ENCODE data around the gene AFDN.
"Not testable (repeated sequence)": the region's sequence is repeated elsewhere in the genome, so short reads cannot be mapped to it uniquely, and the experiment has no call there.

Gene AFDN

GRCh38 chr6:168000198-168001028 lies 173.7 kb downstream of the AFDN start:
- no peak for DNase-seq (ENCODE audit: low read depth, low spot score)

- no peak for DNase-seq (ENCODE audit: low read depth, low spot score)
These were observed 174.3 kb downstream of the AFDN start for GRCh38 chr6:168001029-168001332.

DNA sequence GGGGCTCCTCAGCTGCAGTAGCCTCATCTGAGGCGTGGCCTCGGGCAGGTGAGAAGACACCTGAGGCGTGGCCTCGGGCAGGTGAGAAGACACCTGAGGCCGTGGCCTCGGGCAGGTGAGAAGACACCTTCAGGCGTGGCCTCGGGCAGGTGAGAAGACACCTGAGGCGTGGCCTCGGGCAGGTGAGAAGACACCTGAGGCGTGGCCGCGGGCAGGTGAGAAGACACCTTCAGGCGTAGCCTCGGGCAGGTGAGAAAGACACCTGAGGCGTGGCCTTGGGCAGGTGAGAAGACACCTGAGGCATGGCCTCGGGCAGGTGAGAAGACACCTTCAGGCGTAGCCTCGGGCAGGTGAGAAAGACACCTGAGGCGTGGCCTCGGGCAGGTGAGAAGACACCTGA lies 174.8 kb downstream of the AFDN start:
- not testable (repeated sequence) for DNase-seq (ENCODE audit: low read depth, low spot score)

- no peak for DNase-seq (ENCODE audit: low read depth, low spot score)
These were observed 176.1 kb downstream of the AFDN start for GRCh38 chr6:168002804-168003203.

DNA sequence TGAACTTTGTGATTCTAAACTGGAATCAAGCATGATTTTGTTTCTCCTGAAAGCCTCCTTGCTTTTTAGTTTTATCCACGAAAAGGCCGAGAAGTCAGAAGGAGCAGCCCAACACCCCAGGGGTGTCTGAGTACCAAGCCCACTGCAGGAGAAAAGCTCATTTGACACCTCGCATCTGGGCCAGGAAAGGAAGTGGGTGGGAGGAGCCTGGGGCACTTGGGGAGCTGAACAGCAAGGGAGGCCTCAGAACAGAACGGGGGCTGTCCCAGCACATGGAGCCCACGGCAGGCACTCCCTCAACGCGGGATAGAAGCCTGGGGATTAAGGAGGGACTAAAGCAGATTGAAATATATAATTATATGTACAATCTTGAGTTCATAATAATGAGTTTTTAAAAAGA lies 177.3 kb downstream of the AFDN start:
- no peak for DNase-seq (ENCODE audit: low read depth, low spot score)

GRCh38 chr6:168004945-168005344 lies 178.2 kb downstream of the AFDN start:
- DNase-seq (ENCODE audit: low read depth, low spot score): no peak

- no peak for DNase-seq (ENCODE audit: low read depth, low spot score)
These were observed 179.1 kb downstream of the AFDN start for GRCh38 chr6:168005796-168006195.

DNA sequence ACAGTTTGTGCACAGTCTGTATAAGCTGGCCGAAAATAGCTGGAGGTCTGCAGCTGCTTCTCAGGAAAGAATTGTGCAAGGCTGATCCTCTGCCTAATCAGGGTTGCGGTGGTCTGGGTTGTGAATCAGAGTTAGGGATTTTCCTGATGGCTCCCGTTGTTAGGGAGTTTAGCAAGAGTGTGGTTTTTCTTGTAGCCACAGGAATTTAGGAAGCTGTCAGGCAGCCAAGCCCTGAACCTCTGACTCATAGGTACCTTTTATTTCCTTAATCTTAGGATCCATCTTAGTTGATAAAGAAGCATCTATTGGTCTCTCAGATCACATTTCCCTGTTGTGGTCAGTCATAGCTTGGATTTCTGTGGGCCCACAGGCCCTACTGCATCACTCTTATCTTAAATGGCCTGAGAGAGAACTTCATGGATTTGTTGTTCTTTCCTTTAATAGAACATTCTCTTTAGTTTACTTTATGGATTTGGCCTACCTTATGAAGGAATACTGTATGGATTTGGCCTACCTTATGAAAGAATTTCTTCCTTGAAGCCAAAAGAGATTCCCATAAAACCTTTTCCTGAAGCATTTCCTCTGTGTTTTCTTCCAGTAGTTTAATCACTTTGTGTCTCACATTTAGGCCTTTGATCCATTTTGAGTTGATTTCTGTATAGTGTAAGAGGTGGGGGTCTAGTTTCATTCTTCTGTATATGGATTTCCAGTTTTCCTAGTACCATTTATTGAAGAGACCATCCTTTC lies 181.1 kb downstream of the AFDN start:
- DNase-seq (ENCODE audit: low read depth, low spot score): no peak

DNA sequence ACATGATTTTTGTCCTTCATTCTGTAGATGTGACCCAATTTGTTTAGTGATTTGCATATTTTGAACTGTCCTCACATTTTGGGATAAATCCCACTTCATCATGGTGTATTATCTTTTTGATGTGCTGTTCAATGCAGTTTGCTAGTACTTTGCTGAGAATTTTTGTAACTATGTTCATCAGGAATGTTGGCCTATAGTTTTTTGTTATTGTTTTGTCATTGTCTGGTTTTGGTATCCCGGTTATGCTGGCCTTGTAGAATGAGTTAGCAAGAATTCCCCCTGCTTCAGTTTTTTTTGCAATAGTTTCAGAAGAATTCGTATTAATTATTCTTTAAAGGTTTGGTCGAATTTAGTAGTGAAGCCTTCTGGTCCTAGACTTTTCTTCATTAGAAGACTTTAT lies 182.6 kb downstream of the AFDN start:
- DNase-seq (ENCODE audit: low read depth, low spot score): no peak

DNA sequence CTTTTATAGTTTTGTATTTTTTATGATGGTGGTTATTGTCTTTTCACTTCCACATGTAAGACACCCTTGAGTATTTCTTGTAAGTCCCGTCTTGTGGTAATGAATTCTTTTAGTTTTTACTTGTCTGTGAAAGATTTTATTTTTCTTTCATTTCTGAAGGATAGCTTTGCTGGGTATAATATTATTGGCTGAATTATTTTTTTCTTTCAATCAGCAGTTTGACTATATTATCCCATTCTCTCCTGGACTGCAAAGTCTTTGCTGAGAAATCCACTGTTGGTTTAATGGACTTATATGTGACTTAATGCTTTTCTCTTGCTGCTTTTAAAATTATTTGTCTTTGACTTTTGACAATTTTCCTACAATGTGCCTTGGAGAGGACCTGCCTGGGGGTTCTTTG lies 184.6 kb downstream of the AFDN start:
- DNase-seq (ENCODE audit: low read depth, low spot score): no peak

DNA sequence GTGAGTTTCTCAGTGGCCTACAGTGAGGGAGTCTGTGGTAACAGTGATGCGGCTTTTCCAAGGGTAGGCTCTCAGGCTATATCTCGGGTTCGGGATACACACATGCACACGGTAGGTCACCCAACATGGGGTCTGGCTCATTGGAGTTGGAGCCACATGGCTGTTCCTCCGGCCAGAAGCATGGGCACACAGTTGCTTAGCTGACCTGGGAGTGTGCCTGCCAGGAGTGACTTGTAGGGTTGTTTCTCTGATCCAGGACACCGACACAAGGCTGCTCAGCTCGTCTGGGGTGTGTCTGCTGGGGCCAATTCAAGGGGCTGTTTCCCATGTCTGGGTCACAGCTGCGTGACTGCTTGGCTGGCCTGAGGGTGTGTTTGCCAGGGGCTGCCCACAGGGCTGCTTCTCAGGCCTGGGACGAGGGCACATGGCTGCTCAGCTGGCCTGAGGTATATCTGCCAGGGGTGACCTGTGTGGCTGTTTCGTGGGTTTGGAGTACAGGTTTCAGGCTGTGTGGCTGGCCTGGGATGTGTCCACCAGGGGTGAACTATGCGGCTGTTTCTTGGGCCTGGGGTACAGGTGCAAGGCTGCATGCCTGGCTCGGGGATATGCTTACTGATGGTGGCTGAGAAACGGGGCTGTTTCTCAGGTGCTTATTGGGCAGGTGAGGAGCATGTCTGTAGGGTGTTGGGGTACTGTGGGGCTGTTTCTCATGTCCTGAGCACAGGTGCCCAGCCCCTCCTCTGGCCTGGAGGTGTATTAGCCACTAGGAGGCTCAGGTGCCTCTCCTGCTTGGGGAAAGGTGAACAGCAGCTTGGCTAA lies 185.9 kb downstream of the AFDN start:
- no peak for DNase-seq (ENCODE audit: low read depth, low spot score)

DNA sequence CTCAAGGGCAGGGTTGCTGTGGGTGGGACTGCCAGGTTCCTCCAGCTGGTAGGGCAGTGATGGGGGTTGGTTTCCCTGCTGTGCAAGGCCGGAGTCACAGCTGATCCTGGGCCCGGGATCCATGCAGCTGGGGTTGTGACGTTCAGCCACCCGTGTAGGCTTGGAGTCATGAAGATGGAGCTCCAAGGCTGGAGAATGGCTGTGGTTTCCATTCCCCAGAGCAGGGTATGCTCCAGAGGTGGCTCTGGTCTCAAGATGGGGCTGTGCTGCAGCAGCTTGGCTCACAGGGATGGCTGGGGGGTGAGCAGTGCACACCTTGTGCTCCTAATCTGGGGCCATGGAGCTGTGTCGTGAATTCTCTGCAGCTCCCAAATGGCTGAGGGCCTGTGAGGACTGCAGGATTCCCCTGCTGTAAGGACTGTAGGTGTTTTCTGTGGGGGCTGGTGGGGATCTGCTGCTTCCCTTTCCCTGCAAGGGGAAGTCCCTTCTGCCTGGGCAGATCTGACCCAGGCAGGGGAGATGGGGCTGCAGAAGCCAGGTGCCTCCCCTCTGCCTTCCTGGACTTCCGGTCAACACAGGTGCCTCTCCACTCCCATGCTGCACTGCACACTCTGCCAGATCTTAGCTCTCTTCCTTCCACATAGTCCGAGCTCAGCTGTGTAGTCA lies 186.7 kb downstream of the AFDN start:
- DNase-seq (ENCODE audit: low read depth, low spot score): no peak

DNA sequence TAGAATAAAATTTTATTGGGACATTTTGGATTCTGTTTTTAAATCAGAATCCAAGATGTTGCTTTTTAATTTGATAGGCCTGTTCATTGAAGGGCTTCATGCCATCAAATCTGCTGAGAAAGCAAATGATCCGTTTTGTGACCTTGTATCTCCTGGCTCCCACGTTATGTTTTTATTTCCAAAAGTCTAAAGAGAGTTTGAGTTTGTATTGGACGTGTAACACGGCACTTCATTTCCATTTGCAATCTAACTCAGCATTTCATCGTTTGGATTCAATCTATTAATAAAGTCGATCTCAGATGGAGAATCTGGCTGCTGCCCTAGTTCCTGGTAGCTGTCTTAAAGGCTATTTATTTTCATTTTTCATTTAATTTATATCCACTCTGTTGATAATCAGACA lies 187.7 kb downstream of the AFDN start:
- no peak for DNase-seq (ENCODE audit: low read depth, low spot score)

DNA sequence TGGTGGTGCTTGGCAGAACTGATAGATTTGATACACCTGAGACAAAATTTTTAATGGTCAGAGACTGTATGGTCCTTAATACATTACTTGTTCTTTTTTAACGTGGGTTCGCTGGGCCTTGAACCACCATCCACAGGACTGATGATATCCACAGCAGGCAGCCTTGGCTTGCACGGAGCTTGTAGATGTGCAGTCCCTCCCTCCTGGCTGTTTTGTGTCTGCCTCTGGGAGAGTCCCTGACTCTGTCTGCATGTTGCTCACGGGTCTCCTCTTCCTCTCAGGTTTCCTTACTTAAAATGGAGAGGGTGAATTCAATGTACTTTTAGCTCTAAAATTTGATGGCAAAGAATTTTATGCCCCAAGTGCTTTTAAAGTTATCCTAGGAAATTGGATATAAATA lies 188.3 kb downstream of the AFDN start:
- DNase-seq (ENCODE audit: low read depth, low spot score): no peak

GRCh38 chr6:168015482-168016175 lies 188.9 kb downstream of the AFDN start:
- DNase-seq (ENCODE audit: low read depth, low spot score): no peak

DNA sequence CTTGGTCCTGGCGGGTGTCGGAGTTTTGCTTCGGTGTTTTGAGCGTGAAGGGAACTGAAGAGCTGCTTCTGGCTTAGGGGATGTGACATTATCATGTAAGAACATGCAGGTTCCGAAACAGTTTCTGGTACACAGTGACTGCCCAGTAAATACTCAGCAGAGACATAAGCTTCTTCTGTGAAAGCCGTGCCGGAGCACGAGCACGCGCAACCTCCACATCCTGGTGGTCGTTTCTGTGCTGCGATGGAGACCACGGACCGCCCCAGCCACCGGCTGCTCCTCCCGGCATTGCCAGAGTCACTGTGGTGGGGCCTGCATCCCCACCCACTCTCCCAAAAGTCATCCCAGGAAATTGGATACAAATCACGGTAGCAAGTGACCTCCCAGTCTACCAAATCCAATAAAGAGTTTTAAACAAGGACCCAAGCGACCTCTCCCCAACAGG lies 189.5 kb downstream of the AFDN start:
- no peak for DNase-seq (ENCODE audit: low read depth, low spot score)

GRCh38 chr6:168016721-168017525 lies 190.2 kb downstream of the AFDN start:
- DNase-seq (ENCODE audit: low read depth, low spot score): no peak

DNA sequence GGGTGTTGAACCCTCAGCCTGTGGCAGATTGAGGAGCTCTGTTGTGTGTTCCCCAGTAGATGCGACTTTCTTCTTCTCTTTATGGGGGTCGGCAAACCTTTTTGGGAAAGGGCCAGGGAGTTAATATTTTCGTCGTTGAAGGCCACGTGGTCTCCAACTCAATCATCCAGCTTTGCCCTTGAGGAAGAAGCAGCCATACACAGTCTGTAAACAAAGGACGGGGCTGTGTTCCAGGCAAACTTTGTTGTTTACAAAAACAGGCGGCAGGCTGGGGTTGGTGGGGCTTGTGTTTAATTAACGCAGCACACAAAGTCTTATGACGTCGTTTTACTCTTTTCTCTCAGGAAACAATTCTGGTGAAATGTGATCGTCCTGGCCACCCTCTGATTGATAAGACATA lies 190.9 kb downstream of the AFDN start:
- DNase-seq (ENCODE audit: low read depth, low spot score): no peak

GRCh38 chr6:168018664-168019063 lies 192.0 kb downstream of the AFDN start:
- DNase-seq (ENCODE audit: low read depth, low spot score): no peak

GRCh38 chr6:168020242-168020641 lies 193.5 kb downstream of the AFDN start:
- no peak for DNase-seq (ENCODE audit: low read depth, low spot score)
